ENCODE measurements around the gene YPEL4.

Gene YPEL4

GRCh38 chr11:57638005-57638781, 11.5 kb downstream of the YPEL4 start:
- Mint-ChIP-seq H3K27me3 (peaks cover 55% of the 10 kb centered on the region), H3K36me3 (ENCODE audit: insufficient read depth) (peaks cover 6% of the 10 kb centered on the region), H3K4me3 (peak overlapping the region; percentile 86), H3K4me1 (peaks cover 17% of the 10 kb centered on the region), H3K9me3 (no peaks in the 10 kb centered on the region), H3K27ac (ENCODE audit: low read depth) (peak overlapping the region; percentile 48)
- DNase-seq (ENCODE audit: low spot score in 2 of 2) (no peak), ATAC-seq (replicated peaks; ENCODE audit: extremely low read depth, poor library complexity, severe bottlenecking) (peak; percentile 54)

GRCh38 chr11:57637626-57638004, 12.1 kb downstream of the YPEL4 start:
- peaks cover 49% of the 10 kb centered on the region for H3K27me3 Mint-ChIP-seq
- H3K4me3 Mint-ChIP-seq: peak overlapping the region; percentile 86
- ATAC-seq (replicated peaks; ENCODE audit: extremely low read depth, poor library complexity, severe bottlenecking): no peak
- no peak for DNase-seq (ENCODE audit: low spot score in 2 of 2)
- peaks cover 6% of the 10 kb centered on the region for H3K36me3 Mint-ChIP-seq (ENCODE audit: insufficient read depth)
- H3K27ac Mint-ChIP-seq (ENCODE audit: low read depth): peak overlapping the region; percentile 48
- H3K4me1 Mint-ChIP-seq: peaks cover 17% of the 10 kb centered on the region
- no peaks in the 10 kb centered on the region for H3K9me3 Mint-ChIP-seq

GRCh38 chr11:57635246-57635645, 14.5 kb downstream of the YPEL4 start:
- peaks cover 17% of the 10 kb centered on the region for H3K4me1 Mint-ChIP-seq
- peaks cover 64% of the 10 kb centered on the region for H3K27me3 Mint-ChIP-seq
- H3K4me3 Mint-ChIP-seq: no peak overlapping the region
- ATAC-seq (replicated peaks; ENCODE audit: extremely low read depth, poor library complexity, severe bottlenecking) (no peak), DNase-seq (ENCODE audit: low spot score in 2 of 2) (no peak)
- no peak overlapping the region for H3K27ac Mint-ChIP-seq (ENCODE audit: low read depth)
- H3K36me3 Mint-ChIP-seq (ENCODE audit: insufficient read depth): peaks cover 6% of the 10 kb centered on the region
- H3K9me3 Mint-ChIP-seq: no peaks in the 10 kb centered on the region

GRCh38 chr11:57634311-57634710, 15.4 kb downstream of the YPEL4 start:
- ATAC-seq (replicated peaks; ENCODE audit: extremely low read depth, poor library complexity, severe bottlenecking) (no peak), DNase-seq (ENCODE audit: low spot score in 2 of 2) (no peak)
- H3K27me3 Mint-ChIP-seq: peaks cover 62% of the 10 kb centered on the region
- peaks cover 4% of the 10 kb centered on the region for H3K36me3 Mint-ChIP-seq (ENCODE audit: insufficient read depth)
- H3K27ac Mint-ChIP-seq (ENCODE audit: low read depth): no peak overlapping the region
- H3K4me3 Mint-ChIP-seq: no peak overlapping the region
- peaks cover 17% of the 10 kb centered on the region for H3K4me1 Mint-ChIP-seq
- H3K9me3 Mint-ChIP-seq: no peaks in the 10 kb centered on the region

GRCh38 chr11:57633394-57634070, 16.2 kb downstream of the YPEL4 start:
- no peaks in the 10 kb centered on the region for H3K9me3 Mint-ChIP-seq
- no peak overlapping the region for H3K27ac Mint-ChIP-seq (ENCODE audit: low read depth)
- peaks cover 1% of the 10 kb centered on the region for H3K36me3 Mint-ChIP-seq (ENCODE audit: insufficient read depth)
- H3K4me1 Mint-ChIP-seq: peaks cover 9% of the 10 kb centered on the region
- ATAC-seq (replicated peaks; ENCODE audit: extremely low read depth, poor library complexity, severe bottlenecking): no peak
- no peak overlapping the region for H3K4me3 Mint-ChIP-seq
- no peak for DNase-seq (ENCODE audit: low spot score in 2 of 2)
- H3K27me3 Mint-ChIP-seq: peaks cover 55% of the 10 kb centered on the region

GRCh38 chr11:57632116-57632515, 17.6 kb downstream of the YPEL4 start:
- Mint-ChIP-seq H3K4me1 (no peaks in the 10 kb centered on the region), H3K27me3 (peaks cover 40% of the 10 kb centered on the region), H3K9me3 (no peaks in the 10 kb centered on the region), H3K4me3 (no peak overlapping the region), H3K36me3 (ENCODE audit: insufficient read depth) (no peaks in the 10 kb centered on the region), H3K27ac (ENCODE audit: low read depth) (no peak overlapping the region)
- no peak for ATAC-seq (replicated peaks; ENCODE audit: extremely low read depth, poor library complexity, severe bottlenecking)
- no peak for DNase-seq (ENCODE audit: low spot score in 2 of 2)

- Mint-ChIP-seq H3K9me3 (no peaks in the 10 kb centered on the region), H3K4me1 (no peaks in the 10 kb centered on the region), H3K36me3 (ENCODE audit: insufficient read depth) (no peaks in the 10 kb centered on the region), H3K27me3 (peaks cover 34% of the 10 kb centered on the region), H3K4me3 (no peak overlapping the region), H3K27ac (ENCODE audit: low read depth) (no peak overlapping the region)
- DNase-seq (ENCODE audit: low spot score in 2 of 2): no peak
- ATAC-seq (replicated peaks; ENCODE audit: extremely low read depth, poor library complexity, severe bottlenecking): no peak
Measured at GRCh38 chr11:57630171-57630570, 19.5 kb downstream of the YPEL4 start.

- Mint-ChIP-seq H3K9me3 (no peaks in the 10 kb centered on the region), H3K4me1 (no peaks in the 10 kb centered on the region), H3K4me3 (no peak overlapping the region), H3K27me3 (peaks cover 26% of the 10 kb centered on the region), H3K27ac (ENCODE audit: low read depth) (no peak overlapping the region), H3K36me3 (ENCODE audit: insufficient read depth) (no peaks in the 10 kb centered on the region)
- ATAC-seq (replicated peaks; ENCODE audit: extremely low read depth, poor library complexity, severe bottlenecking) (no peak), DNase-seq (ENCODE audit: low spot score in 2 of 2) (no peak)
Measured at GRCh38 chr11:57626895-57627294, 22.8 kb downstream of the YPEL4 start.

GRCh38 chr11:57624864-57625263, 24.8 kb downstream of the YPEL4 start:
- ATAC-seq (replicated peaks; ENCODE audit: extremely low read depth, poor library complexity, severe bottlenecking): no peak
- no peak overlapping the region for H3K4me3 Mint-ChIP-seq
- H3K27ac Mint-ChIP-seq (ENCODE audit: low read depth): no peak overlapping the region
- DNase-seq (ENCODE audit: low spot score in 2 of 2): no peak
- H3K9me3 Mint-ChIP-seq: no peaks in the 10 kb centered on the region
- H3K36me3 Mint-ChIP-seq (ENCODE audit: insufficient read depth): no peaks in the 10 kb centered on the region
- H3K27me3 Mint-ChIP-seq: peaks cover 28% of the 10 kb centered on the region
- H3K4me1 Mint-ChIP-seq: no peaks in the 10 kb centered on the region

GRCh38 chr11:57622263-57622662, 27.4 kb downstream of the YPEL4 start:
- no peak for DNase-seq (ENCODE audit: low spot score in 2 of 2)
- Mint-ChIP-seq H3K4me1 (no peaks in the 10 kb centered on the region), H3K9me3 (no peaks in the 10 kb centered on the region), H3K36me3 (ENCODE audit: insufficient read depth) (no peaks in the 10 kb centered on the region), H3K27ac (ENCODE audit: low read depth) (no peak overlapping the region), H3K27me3 (peaks cover 28% of the 10 kb centered on the region), H3K4me3 (no peak overlapping the region)
- no peak for ATAC-seq (replicated peaks; ENCODE audit: extremely low read depth, poor library complexity, severe bottlenecking)

GRCh38 chr11:57620467-57620866, 29.2 kb downstream of the YPEL4 start:
- no peak for ATAC-seq (replicated peaks; ENCODE audit: extremely low read depth, poor library complexity, severe bottlenecking)
- H3K4me1 Mint-ChIP-seq: no peaks in the 10 kb centered on the region
- H3K4me3 Mint-ChIP-seq: no peak overlapping the region
- H3K36me3 Mint-ChIP-seq (ENCODE audit: insufficient read depth): no peaks in the 10 kb centered on the region
- DNase-seq (ENCODE audit: low spot score in 2 of 2): no peak
- H3K27ac Mint-ChIP-seq (ENCODE audit: low read depth): no peak overlapping the region
- H3K27me3 Mint-ChIP-seq: peaks cover 44% of the 10 kb centered on the region
- no peaks in the 10 kb centered on the region for H3K9me3 Mint-ChIP-seq

- H3K27ac Mint-ChIP-seq (ENCODE audit: low read depth): no peak overlapping the region
- DNase-seq (ENCODE audit: low spot score in 2 of 2) (no peak), ATAC-seq (replicated peaks; ENCODE audit: extremely low read depth, poor library complexity, severe bottlenecking) (no peak)
- no peaks in the 10 kb centered on the region for H3K4me1 Mint-ChIP-seq
- no peak overlapping the region for H3K4me3 Mint-ChIP-seq
- no peaks in the 10 kb centered on the region for H3K36me3 Mint-ChIP-seq (ENCODE audit: insufficient read depth)
- no peaks in the 10 kb centered on the region for H3K9me3 Mint-ChIP-seq
- H3K27me3 Mint-ChIP-seq: peaks cover 51% of the 10 kb centered on the region
Measured at GRCh38 chr11:57619331-57619730, 30.4 kb downstream of the YPEL4 start.

GRCh38 chr11:57618438-57618837, 31.3 kb downstream of the YPEL4 start:
- Mint-ChIP-seq H3K27ac (ENCODE audit: low read depth) (no peak overlapping the region), H3K4me1 (no peaks in the 10 kb centered on the region), H3K9me3 (no peaks in the 10 kb centered on the region), H3K36me3 (ENCODE audit: insufficient read depth) (no peaks in the 10 kb centered on the region), H3K27me3 (peaks cover 60% of the 10 kb centered on the region), H3K4me3 (no peak overlapping the region)
- DNase-seq (ENCODE audit: low spot score in 2 of 2) (no peak), ATAC-seq (replicated peaks; ENCODE audit: extremely low read depth, poor library complexity, severe bottlenecking) (no peak)
